B cell (primary cell): Measurements from ENCODE around the gene KCNJ6. TPM values are rescaled to one million over a fixed set of nuclear protein-coding genes. Genes with fewer than 3 reads are reported as not detected.

Source experiments
- ATAC-seq: fragments of 200-7000 bp; cut with Tn5 transposase; one replicate; pipeline ENCODE4 v1.10.0; 2021; ENCODE audit warnings: low read depth, mild to moderate bottlenecking, moderate number of reproducible peaks, moderate library complexity
- CTCF ChIA-PET: fragments of 350-600 bp; sonication (Branson Sonifier 250); formaldehyde crosslinking; loops from one replicate; lab custom pipeline; 2021; ENCODE audit warnings: antibody characterized with exemption, inconsistent platforms; lab: Charles Lee
- POLR2A ChIA-PET: fragments of 350-600 bp; sonication (Branson Sonifier 250); formaldehyde crosslinking; loops from one replicate; lab custom pipeline; 2021; ENCODE audit warnings: antibody characterized with exemption; lab: Charles Lee
- DNase-seq: peaks from one replicate; pipeline ENCODE4 v3.0.0; 2013
- H2AFZ ChIP-seq: 2 replicates; pipeline ENCODE4 v1.6.1; 2012; ENCODE audit warnings: mild to moderate bottlenecking, low read depth, low read length; ENCODE audit not compliant: insufficient read depth, poor library complexity, severe bottlenecking
- H3K27ac ChIP-seq, 2 donors: 1 replicate in 1 of 2; 2 replicates in 1 of 2; pipeline ENCODE4 v1.5.1; 2012 to 2013; ENCODE audit warnings: low read length in 2 of 2, mild to moderate bottlenecking in 2 of 2, moderate library complexity in 1 of 2
- H3K27me3 ChIP-seq, 4 experiments: fragments of 200-600 bp in 1 of 4; sonication (generic) in 1 of 4; replicated peaks in 1 of 4; 1 replicate in 2 of 4; 2 replicates in 2 of 4; pipeline versions ENCODE4 v1.6.1 to v1.7.0; 2013 to 2016; ENCODE audit warnings: low read length in 3 of 4, mild to moderate bottlenecking in 2 of 4, mixed read lengths in 1 of 4, moderate library complexity in 1 of 4; ENCODE audit not compliant: insufficient read depth in 4 of 4, control insufficient read depth in 3 of 4; ENCODE audit errors: control extremely low read depth in 1 of 4
- H3K36me3 ChIP-seq, 2 experiments: replicated peaks in 1 of 2; 1 replicate in 1 of 2; 2 replicates in 1 of 2; pipeline versions ENCODE4 v1.6.1 to v1.7.1; 2013; ENCODE audit warnings: low read length in 1 of 2; ENCODE audit not compliant: insufficient read depth in 2 of 2, control insufficient read depth in 1 of 2; ENCODE audit errors: control extremely low read depth in 1 of 2, extremely low read depth in 1 of 2
- H3K4me1 ChIP-seq, 2 donors: fragments of 200-600 bp in 1 of 2; sonication (generic) in 1 of 2; 1 replicate in 1 of 2; 2 replicates in 1 of 2; pipeline versions ENCODE4 v1.5.1 to v1.6.1; 2013 to 2017; ENCODE audit warnings: low read length in 2 of 2; ENCODE audit not compliant: control insufficient read depth in 2 of 2, insufficient read depth in 2 of 2
- H3K4me2 ChIP-seq: replicated peaks from 2 replicates; pipeline ENCODE3; 2012; ENCODE audit warnings: mild to moderate bottlenecking, low read depth, low read length; ENCODE audit not compliant: poor library complexity, severe bottlenecking
- H3K4me3 ChIP-seq, 5 experiments: fragments of 200-600 bp in 1 of 5; sonication (generic) in 1 of 5; 1 replicate in 3 of 5; 2 replicates in 2 of 5; pipeline versions ENCODE4 v1.5.1 to v1.7.0; 2011 to 2016; ENCODE audit warnings: low read length in 4 of 5, mild to moderate bottlenecking in 4 of 5, low read depth in 2 of 5, control low read depth in 1 of 5, moderate library complexity in 1 of 5; ENCODE audit not compliant: insufficient read depth in 1 of 5; ENCODE audit errors: control extremely low read depth in 1 of 5, extremely low read depth in 1 of 5
- H3K79me2 ChIP-seq: fragments of 200-600 bp; sonication (generic); one replicate; pipeline ENCODE4 v1.6.0; 2016; ENCODE audit warnings: low read length; ENCODE audit not compliant: control insufficient read depth, insufficient read depth
- H3K9ac ChIP-seq: fragments of 200-600 bp; sonication (generic); 2 replicates; pipeline ENCODE4 v1.6.1; 2017; ENCODE audit warnings: mild to moderate bottlenecking, low read length, moderate library complexity
- H3K9me3 ChIP-seq, 3 donors: one replicate each; pipeline versions ENCODE4 v1.6.1 to v1.7.1; 2013; ENCODE audit warnings: low read length in 2 of 3; ENCODE audit not compliant: control insufficient read depth in 2 of 3, insufficient read depth in 1 of 3; ENCODE audit errors: control extremely low read depth in 1 of 3
- H4K20me1 ChIP-seq: 2 replicates; pipeline ENCODE4 v1.6.0; 2012; ENCODE audit warnings: mild to moderate bottlenecking, low read length; ENCODE audit not compliant: insufficient read depth, control insufficient read depth, poor library complexity, severe bottlenecking
- H3K27ac Mint-ChIP-seq: one replicate; pipeline ENCODE4 v1.8.0; 2021; ENCODE audit warnings: mixed read lengths
- H3K27me3 Mint-ChIP-seq: one replicate; pipeline ENCODE4 v1.8.0; 2021; ENCODE audit warnings: mixed read lengths
- H3K4me1 Mint-ChIP-seq: one replicate; pipeline ENCODE4 v1.8.0; 2021; ENCODE audit warnings: mixed read lengths
- H3K4me3 Mint-ChIP-seq: one replicate; pipeline ENCODE4 v1.8.0; 2021; ENCODE audit warnings: mixed read lengths
- H3K9me3 Mint-ChIP-seq: one replicate; pipeline ENCODE4 v1.8.0; 2022; ENCODE audit warnings: mixed read lengths; ENCODE audit not compliant: insufficient read depth
- EZH2 ChIP-seq: IDR thresholded peaks from 2 replicates; pipeline ENCODE4 v1.6.1; 2012; ENCODE audit warnings: borderline replicate concordance, low read depth, mild to moderate bottlenecking, moderate library complexity, low read length; ENCODE audit not compliant: insufficient read depth, poor library complexity, severe bottlenecking
- WGBS: methylation state at CpG from one replicate; pipeline ENCODE4 v1.1.5; 2013; ENCODE audit warnings: missing lambda C conversion rate; ENCODE audit not compliant: insufficient coverage; 5-methylcytosine and 5-hydroxymethylcytosine counted together
- intact Hi-C: fragments of 100-400 bp; cut with micrococcal nuclease; formaldehyde crosslinking; loops from one replicate; pipeline ENCODE4 v1.10.0; 2022
- polyA plus RNA-seq: library from polyadenylated mRNA; depleted of rRNA; stranded (reverse); fragments of >200 nt; gene quantifications from 2 replicates; pipeline ENCODE4 v1.2.3, GENCODE V29; 2012
- total RNA-seq, 2 donors: library from RNA; stranded (reverse); fragments of 120-200 nt in 1 of 2; gene quantifications; 1 replicate in 1 of 2; 2 replicates in 1 of 2; pipeline versions ENCODE4 v1.2.3 to v1.2.4, GENCODE V29; 2013 to 2022
- TF ChIP-seq, protein P1 (sequence below): fragments of 200-600 bp; IDR thresholded peaks from one replicate; pipeline ENCODE4 v1.8.0; 2022; ENCODE audit warnings: antibody characterized with exemption, mild to moderate bottlenecking

Gene KCNJ6
- total and polyA plus RNA-seq, 2 donors (not counting 1 experiment from before 2014, with no cell fraction given), result not detected

DNA sequence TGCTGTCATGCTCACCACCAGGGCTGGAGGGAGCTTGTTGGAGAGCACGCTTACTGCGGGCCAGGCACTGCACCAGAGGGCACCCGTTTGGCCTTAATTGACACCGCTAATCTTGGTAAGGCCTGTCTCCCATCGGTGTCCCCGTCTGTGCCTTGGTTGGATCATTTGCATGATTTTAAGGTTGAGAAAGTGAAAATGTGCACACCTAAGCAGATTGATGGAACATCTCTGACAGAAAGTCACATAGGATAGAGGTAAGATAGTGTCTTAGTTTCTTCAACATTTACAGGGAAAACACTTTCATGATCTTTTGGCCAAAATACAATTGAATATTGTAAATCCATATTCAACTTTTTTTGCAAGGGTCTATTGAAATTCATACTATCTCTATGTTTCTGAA, 255.5 kb downstream of the KCNJ6 start:
- DNase-seq (no peak), ATAC-seq (no peak)
- no peaks in the 10 kb centered on the region for H3K36me3 ChIP-seq
- H3K4me2 ChIP-seq, result no peak overlapping the region
- peaks cover 3% of the 10 kb centered on the region for H3K9me3 Mint-ChIP-seq
- intact Hi-C loops, result loop anchor here (5.0 kb wide), 1 partner anchor 638 kb away; no protein-coding TSS in a partner anchor
- H3K27ac ChIP-seq, result no peak overlapping the region
- H4K20me1 ChIP-seq, result no peaks in the 10 kb centered on the region
- CTCF ChIA-PET, result no interaction called here
- H3K9me3 ChIP-seq, result no peaks in the 10 kb centered on the region
- no peak overlapping the region for H2AFZ ChIP-seq
- no peak overlapping the region for H3K4me3 ChIP-seq
- 93% methylated on average over 6 of the region's 6 CpGs for WGBS
- POLR2A ChIA-PET, result no interaction called here
- TF ChIP-seq, protein P1, sequence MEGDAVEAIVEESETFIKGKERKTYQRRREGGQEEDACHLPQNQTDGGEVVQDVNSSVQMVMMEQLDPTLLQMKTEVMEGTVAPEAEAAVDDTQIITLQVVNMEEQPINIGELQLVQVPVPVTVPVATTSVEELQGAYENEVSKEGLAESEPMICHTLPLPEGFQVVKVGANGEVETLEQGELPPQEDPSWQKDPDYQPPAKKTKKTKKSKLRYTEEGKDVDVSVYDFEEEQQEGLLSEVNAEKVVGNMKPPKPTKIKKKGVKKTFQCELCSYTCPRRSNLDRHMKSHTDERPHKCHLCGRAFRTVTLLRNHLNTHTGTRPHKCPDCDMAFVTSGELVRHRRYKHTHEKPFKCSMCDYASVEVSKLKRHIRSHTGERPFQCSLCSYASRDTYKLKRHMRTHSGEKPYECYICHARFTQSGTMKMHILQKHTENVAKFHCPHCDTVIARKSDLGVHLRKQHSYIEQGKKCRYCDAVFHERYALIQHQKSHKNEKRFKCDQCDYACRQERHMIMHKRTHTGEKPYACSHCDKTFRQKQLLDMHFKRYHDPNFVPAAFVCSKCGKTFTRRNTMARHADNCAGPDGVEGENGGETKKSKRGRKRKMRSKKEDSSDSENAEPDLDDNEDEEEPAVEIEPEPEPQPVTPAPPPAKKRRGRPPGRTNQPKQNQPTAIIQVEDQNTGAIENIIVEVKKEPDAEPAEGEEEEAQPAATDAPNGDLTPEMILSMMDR, result no peak
- no peak for TF ChIP-seq EZH2
- H3K4me3 Mint-ChIP-seq, result no peak overlapping the region
- H3K9ac ChIP-seq, result no peak overlapping the region
- H3K79me2 ChIP-seq, result no peaks in the 10 kb centered on the region
- no peaks in the 10 kb centered on the region for H3K27me3 ChIP-seq
- H3K27me3 Mint-ChIP-seq, result peaks cover 3% of the 10 kb centered on the region
- H3K27ac Mint-ChIP-seq, result no peak overlapping the region
- no peaks in the 10 kb centered on the region for H3K4me1 ChIP-seq
- H3K4me1 Mint-ChIP-seq, result no peaks in the 10 kb centered on the region

DNA sequence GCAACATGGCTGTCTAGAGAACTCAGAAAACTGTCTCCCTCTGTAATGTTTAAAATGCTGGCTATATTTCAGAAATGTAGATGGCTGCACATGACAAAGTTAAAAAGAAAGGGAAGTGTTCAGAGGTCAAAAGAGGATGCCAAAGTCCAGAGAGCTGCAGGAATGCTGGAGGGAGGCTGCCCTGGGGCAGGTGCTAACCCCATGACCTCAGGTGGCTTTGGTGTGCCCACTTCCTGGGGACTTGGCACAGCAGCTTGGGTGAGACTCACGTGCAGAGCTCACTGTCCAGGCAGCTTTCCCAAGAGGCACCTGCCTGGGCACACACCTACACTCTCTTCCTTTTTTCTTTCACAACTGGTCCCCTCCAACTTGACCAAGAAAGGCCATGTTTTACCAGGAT, 256.4 kb downstream of the KCNJ6 start:
- Mint-ChIP-seq H3K27me3 (peaks cover 7% of the 10 kb centered on the region), H3K4me3 (no peak overlapping the region), H3K27ac (no peak overlapping the region), H3K4me1 (no peaks in the 10 kb centered on the region), H3K9me3 (peaks cover 3% of the 10 kb centered on the region)
- H3K27ac ChIP-seq, result no peak overlapping the region
- TF ChIP-seq, protein P1, result no peak
- TF ChIP-seq EZH2, result no peak
- WGBS, result 57% methylated on average over 1 of the region's 1 CpG
- H3K9me3 ChIP-seq, result no peaks in the 10 kb centered on the region
- no peak for DNase-seq
- no peaks in the 10 kb centered on the region for H3K27me3 ChIP-seq
- no peaks in the 10 kb centered on the region for H3K36me3 ChIP-seq
- no peak for ATAC-seq
- intact Hi-C loops, result loop anchor here (5.0 kb wide), 1 partner anchor 638 kb away; no protein-coding TSS in a partner anchor
- CTCF ChIA-PET, result no interaction called here
- POLR2A ChIA-PET, result no interaction called here
- no peak overlapping the region for H2AFZ ChIP-seq
- H4K20me1 ChIP-seq, result no peaks in the 10 kb centered on the region
- no peak overlapping the region for H3K4me3 ChIP-seq
- no peak overlapping the region for H3K9ac ChIP-seq
- no peaks in the 10 kb centered on the region for H3K79me2 ChIP-seq
- H3K4me1 ChIP-seq, result no peaks in the 10 kb centered on the region
- no peak overlapping the region for H3K4me2 ChIP-seq
